Epithelial cell of proximal tubule (primary cell): Measurements from ENCODE around the gene SOX13. TPM values are rescaled to one million over a fixed set of nuclear protein-coding genes. Genes with fewer than 3 reads are reported as not detected.
A peak's percentile ranks its signal among the peaks of the same experiment; 100 is the strongest.

Source experiments
- DNase-seq: peaks from one replicate; pipeline ENCODE4 v3.0.0-alpha.2; 2011; ENCODE audit warnings: low read depth
- H3K4me3 ChIP-seq: 2 replicates; pipeline ENCODE4 v1.5.1; 2011; ENCODE audit warnings: low read depth, mild to moderate bottlenecking, low read length
- total RNA-seq: library from RNA; depleted of rRNA; stranded (reverse); fragments of >200 nt; gene quantifications from 2 replicates; pipeline ENCODE4 v1.2.3, GENCODE V29; 2015
- TF ChIP-seq, protein P1 (sequence below): conservative IDR thresholded peaks from 2 replicates; pipeline ENCODE4 v1.5.1; 2012; ENCODE audit warnings: low read depth, mild to moderate bottlenecking, low read length

The SOX13 gene
- total RNA-seq, 1 donor from 2014 or later, result 16.2 TPM

- no peak for DNase-seq
- TF ChIP-seq, protein P1, sequence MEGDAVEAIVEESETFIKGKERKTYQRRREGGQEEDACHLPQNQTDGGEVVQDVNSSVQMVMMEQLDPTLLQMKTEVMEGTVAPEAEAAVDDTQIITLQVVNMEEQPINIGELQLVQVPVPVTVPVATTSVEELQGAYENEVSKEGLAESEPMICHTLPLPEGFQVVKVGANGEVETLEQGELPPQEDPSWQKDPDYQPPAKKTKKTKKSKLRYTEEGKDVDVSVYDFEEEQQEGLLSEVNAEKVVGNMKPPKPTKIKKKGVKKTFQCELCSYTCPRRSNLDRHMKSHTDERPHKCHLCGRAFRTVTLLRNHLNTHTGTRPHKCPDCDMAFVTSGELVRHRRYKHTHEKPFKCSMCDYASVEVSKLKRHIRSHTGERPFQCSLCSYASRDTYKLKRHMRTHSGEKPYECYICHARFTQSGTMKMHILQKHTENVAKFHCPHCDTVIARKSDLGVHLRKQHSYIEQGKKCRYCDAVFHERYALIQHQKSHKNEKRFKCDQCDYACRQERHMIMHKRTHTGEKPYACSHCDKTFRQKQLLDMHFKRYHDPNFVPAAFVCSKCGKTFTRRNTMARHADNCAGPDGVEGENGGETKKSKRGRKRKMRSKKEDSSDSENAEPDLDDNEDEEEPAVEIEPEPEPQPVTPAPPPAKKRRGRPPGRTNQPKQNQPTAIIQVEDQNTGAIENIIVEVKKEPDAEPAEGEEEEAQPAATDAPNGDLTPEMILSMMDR, result no peak
- H3K4me3 ChIP-seq, result no peak overlapping the region
Measured at GRCh38 chr1:204077979-204078696, 5.2 kb downstream of the SOX13 start.

DNA sequence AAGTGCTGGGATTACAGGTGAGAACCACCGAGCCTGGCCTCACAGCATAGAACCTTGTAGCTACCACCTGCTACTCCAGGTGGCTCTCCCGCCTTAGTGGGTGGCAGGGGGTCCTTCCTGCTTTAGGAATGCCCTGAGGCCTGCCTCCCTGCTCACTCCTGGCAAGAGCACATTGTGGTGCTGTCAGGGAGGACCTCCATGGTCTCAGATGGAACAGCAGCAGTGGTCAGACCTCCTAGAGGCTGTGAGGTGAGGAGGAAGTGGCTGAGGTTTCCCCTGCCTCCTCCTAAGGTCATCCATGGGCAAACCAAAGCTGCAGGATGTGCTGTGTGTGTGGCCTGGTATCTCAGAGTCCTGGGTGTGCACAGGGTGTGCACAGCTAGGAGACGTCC is 6.7 kb downstream of the SOX13 start:
- no peak for DNase-seq
- TF ChIP-seq, protein P1, result no peak
- H3K4me3 ChIP-seq, result no peak overlapping the region

DNA sequence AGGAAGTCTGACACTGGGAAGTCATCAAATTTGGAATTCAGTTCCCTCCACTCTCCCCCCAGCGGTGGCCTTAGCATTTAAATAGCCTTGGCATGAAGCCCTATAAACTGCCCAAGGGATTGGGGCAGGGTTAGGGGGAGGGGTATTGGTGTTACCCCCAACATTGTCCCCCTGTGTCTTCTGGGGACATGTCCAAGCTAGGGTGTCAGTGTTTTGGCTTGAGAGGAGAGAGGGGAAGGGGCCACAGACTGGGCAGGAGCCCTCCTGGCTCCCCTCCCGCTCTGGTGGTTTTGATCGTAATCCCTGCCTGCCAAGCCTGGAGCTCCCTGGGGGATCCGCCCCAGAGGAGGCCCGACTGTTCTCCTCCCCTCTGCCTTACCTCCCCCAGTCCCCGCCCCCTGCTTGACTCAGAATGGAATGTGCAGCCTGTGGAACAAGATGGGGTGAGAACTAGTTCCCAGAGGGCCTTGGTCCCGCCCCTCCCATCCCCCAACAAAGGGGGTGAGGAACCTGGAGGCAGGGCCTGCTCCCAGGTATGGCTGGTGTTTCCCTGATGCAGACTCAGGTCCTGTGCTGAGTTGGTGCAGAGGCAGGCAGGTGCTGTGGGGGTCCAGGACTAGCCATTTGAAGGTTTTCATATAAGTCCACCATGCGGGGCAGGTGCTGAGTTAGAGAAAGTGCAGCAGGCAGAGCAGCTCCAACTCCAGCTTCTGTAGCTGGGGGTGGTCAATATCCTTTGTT is 7.4 kb downstream of the SOX13 start:
- peak; percentile 54 for DNase-seq
- TF ChIP-seq, protein P1, result peak; percentile 13
- peak overlapping the region; percentile 23 for H3K4me3 ChIP-seq

DNA sequence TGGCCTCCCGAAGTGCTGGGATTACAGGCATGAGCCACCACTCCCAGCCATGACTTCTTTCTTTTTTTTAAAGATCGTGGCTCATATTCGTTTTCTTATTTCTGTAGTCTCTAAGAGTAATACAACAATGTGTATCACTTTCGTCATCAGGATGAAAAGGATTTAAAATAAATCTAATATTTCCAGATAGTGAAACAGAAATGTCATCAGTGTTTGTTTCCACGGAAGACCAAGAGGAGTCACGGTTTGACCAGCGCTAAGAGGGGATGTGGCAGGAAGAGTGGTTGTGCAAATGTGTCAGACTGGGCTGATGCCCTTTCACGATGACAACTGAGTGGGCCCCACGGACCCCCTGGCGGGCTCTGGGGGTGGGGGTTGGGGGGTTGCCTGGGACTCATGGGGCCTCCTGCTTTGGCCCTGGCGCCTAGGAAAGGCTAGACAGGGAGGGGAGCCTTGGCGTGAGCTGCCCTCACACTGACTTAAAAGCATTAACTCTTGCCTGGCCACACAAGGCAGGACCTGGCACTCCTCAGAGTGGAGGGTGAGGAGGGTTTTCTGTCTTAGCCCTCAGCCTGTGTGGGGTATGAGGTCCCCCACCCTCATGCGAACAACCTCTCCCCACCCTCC is 8.4 kb downstream of the SOX13 start:
- H3K4me3 ChIP-seq, result no peak overlapping the region
- no peak for DNase-seq
- TF ChIP-seq, protein P1, result no peak

DNA sequence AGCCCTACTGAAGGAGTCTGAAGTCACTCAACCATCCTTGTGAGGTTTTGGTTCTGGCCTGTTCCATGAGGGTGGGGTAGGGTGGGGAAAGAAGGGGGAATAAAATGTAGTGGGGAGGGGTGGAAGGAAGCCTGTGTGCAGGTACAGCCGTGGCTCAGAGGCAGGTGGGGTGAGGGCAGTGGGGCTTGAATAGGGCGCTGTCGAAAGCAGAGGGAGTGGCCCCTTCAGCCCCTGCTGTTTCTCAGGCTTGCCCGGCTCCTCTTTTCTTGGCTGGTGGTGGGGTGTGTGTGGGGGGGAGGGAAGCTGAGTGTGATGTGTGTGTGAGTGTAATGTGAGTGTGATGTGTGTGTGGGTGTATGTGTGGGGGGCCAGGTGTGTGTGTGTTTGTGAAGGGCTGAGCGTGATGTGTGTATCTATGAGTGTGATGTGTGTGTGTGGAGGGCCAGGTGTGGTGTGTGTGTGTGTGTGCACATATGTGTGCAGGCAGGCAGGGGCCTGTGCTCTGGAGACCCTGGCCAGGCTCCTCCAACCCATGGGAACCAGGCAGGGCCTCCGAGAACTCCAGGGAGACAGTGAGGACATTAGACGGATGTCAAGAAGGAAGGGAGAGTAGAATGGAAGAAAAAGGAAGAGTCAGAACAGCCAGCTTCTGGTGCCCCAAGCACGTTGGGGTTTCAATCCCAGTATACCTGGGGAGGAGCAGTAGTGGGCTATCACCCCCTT is 9.0 kb downstream of the SOX13 start:
- H3K4me3 ChIP-seq, result no peak overlapping the region
- TF ChIP-seq, protein P1, result no peak
- no peak for DNase-seq

DNA sequence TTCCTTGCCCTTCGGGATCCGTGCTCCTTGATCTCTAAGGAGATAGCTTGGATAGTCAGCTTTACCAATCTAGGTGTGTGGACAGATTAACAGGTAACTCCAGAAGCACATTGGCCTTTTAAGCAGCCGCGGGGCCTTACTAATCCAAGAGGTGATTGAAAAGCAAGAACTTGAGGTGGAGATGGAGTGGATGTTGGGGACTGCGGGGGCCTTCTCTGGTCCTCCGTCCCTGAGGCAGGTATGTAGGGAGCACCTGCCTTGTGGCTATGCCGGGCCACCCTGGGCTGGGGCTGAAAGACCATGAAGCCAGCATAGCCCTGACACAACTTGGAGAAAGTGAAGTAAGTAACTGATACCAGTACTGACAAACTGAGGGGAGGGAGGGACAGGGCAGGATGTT is 10.6 kb downstream of the SOX13 start:
- TF ChIP-seq, protein P1, result no peak
- no peak for DNase-seq
- no peak overlapping the region for H3K4me3 ChIP-seq
